ENCODE data around the gene ATRNL1. TPM values are rescaled to one million over a fixed set of nuclear protein-coding genes. Genes with fewer than 3 reads are reported as not detected.
"Not testable (repeated sequence)": the region's sequence is repeated elsewhere in the genome, so short reads cannot be mapped to it uniquely, and the experiment has no call there.

ATRNL1 gene
- total RNA-seq, 2 donors from 2014 or later = 4.1 to 4.5 TPM

GRCh38 chr10:115239761-115240160, 146.6 kb downstream of the ATRNL1 start:
- H3K36me3 ChIP-seq = no peaks in the 10 kb centered on the region
- no peak overlapping the region for H3K27ac ChIP-seq
- H3K4me3 ChIP-seq = no peak overlapping the region
- no peak for DNase-seq (ENCODE audit: low spot score)
- no peaks in the 10 kb centered on the region for H3K9me3 ChIP-seq
- no peaks in the 10 kb centered on the region for H3K4me1 ChIP-seq
- no peaks in the 10 kb centered on the region for H3K27me3 ChIP-seq
- no peak for TF ChIP-seq CTCF (IDR thresholded peaks at IDR 0.05)

DNA sequence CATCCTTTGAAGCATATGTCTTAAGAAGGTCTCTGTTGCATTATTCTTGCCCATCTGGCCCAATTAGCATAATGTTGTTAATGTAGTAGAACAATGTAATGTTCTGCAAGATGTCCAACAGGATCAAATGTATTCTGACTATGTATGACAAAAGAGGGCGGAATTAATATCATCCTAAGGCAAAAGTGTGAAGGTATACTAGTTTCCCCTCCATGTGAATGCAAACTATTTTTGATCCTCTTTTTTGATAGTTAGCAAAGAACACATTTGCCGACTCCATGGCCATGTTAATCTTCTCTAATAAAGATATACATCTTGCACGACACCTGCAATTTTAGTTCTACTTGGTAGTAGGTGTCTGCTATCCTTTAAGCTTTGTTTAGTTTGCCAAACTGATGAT, 157.6 kb downstream of the ATRNL1 start:
- DNase-seq (ENCODE audit: low spot score) = no peak
- H3K9me3 ChIP-seq = no peaks in the 10 kb centered on the region
- H3K36me3 ChIP-seq = no peaks in the 10 kb centered on the region
- H3K4me1 ChIP-seq = no peaks in the 10 kb centered on the region
- no peak overlapping the region for H3K4me3 ChIP-seq
- TF ChIP-seq CTCF (IDR thresholded peaks at IDR 0.05) = no peak
- H3K27me3 ChIP-seq = no peaks in the 10 kb centered on the region
- H3K27ac ChIP-seq = no peak overlapping the region

- DNase-seq (ENCODE audit: low spot score); H3K27me3 ChIP-seq; H3K4me3 ChIP-seq; H3K27ac ChIP-seq; H3K36me3 ChIP-seq; H3K9me3 ChIP-seq; H3K4me1 ChIP-seq: not testable (repeated sequence)
Observed at GRCh38 chr10:115253765-115254164, 160.6 kb downstream of the ATRNL1 start.

DNA sequence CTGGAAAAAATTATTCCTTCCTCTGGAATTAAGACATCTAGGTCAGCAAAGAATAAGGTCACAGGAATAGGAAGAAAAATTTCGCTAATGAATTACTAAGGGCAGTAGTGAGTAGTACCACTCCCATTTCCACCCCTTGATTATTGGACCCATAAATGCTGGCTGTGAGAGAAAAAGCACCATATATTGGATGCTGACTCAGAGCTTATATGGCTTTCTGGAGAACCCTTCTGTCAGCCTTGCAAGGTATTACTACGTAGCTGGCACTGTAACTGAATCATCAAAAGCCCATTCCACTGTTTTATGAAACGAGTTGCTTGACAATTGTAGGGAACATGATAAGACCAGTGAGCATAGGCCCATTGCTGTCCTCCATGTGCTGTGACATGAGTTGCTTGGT, 179.3 kb downstream of the ATRNL1 start:
- Histone ChIP-seq H3K27me3 (no peaks in the 10 kb centered on the region), H3K36me3 (no peaks in the 10 kb centered on the region), H3K9me3 (no peaks in the 10 kb centered on the region), H3K4me1 (no peaks in the 10 kb centered on the region), H3K27ac (no peak overlapping the region), H3K4me3 (no peak overlapping the region)
- no peak for TF ChIP-seq CTCF (IDR thresholded peaks at IDR 0.05)
- DNase-seq (ENCODE audit: low spot score) = no peak

DNA sequence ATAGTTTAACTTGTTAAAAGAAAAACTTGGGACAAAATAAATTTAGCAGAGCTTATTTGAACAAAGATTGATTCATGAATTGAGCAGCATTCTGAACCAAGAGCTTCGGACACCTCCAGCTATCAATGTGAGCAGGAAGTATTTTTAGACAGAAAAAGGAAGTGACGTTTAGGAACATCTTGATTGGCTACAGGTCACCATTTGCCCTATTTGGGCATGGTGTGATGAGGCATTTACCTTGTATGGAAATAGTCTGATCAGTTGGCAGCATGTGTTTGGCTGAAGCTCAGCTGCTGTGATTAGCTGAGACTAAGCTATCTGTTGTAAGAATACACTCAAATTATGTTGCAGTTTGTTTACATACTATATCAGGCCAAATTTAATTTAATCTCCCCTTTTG, 185.1 kb downstream of the ATRNL1 start:
- no peak for DNase-seq (ENCODE audit: low spot score)
- Histone ChIP-seq H3K36me3 (no peaks in the 10 kb centered on the region), H3K27me3 (no peaks in the 10 kb centered on the region), H3K27ac (no peak overlapping the region), H3K4me1 (no peaks in the 10 kb centered on the region), H3K4me3 (no peak overlapping the region), H3K9me3 (no peaks in the 10 kb centered on the region)
- TF ChIP-seq CTCF (IDR thresholded peaks at IDR 0.05) = no peak

GRCh38 chr10:115295213-115295805, 202.1 kb downstream of the ATRNL1 start:
- Histone ChIP-seq H3K36me3 (no peaks in the 10 kb centered on the region), H3K27me3 (no peaks in the 10 kb centered on the region), H3K4me1 (no peaks in the 10 kb centered on the region), H3K9me3 (peaks cover 0 to 21% of the 10 kb centered on the region in 2 donors), H3K4me3 (no peak overlapping the region), H3K27ac (no peak overlapping the region)
- no peak for DNase-seq (ENCODE audit: low spot score)
- no peak for TF ChIP-seq CTCF (IDR thresholded peaks at IDR 0.05)

Data from right atrium auricular region (tissue), 2 donors.